IPS DF 19.7 (cell line): ENCODE results near the gene ATXN1L.
A peak's percentile ranks its signal among the peaks of the same experiment; 100 is the strongest.
"Not testable (repeated sequence)": the region's sequence is repeated elsewhere in the genome, so short reads cannot be mapped to it uniquely, and the experiment has no call there.

Experiments
- DNase-seq: peaks from one replicate; pipeline ENCODE4 v3.0.0-alpha.2; 2013; ENCODE audit warnings: low read depth, low spot score

Gene ATXN1L

GRCh38 chr16:71893888-71894228 lies 48.1 kb downstream of the ATXN1L start:
- no peak for DNase-seq

- peak; percentile 45 for DNase-seq
These were observed 48.6 kb downstream of the ATXN1L start for GRCh38 chr16:71894229-71894920.

GRCh38 chr16:71894921-71895678 lies 49.3 kb downstream of the ATXN1L start, which contains the start of gene IST1:
Gene IST1 (plus strand): TSS chr16:71895531. CDS start chr16:71915641, 20,110 bp downstream.
- DNase-seq: peak; percentile 88

- no peak for DNase-seq
These were observed 50.0 kb downstream of the ATXN1L start for GRCh38 chr16:71895679-71896365.

GRCh38 chr16:71896764-71897368 lies 51.1 kb downstream of the ATXN1L start:
- DNase-seq: no peak

- no peak for DNase-seq
These were observed 53.4 kb downstream of the ATXN1L start for GRCh38 chr16:71899171-71899570.

- no peak for DNase-seq
These were observed 57.0 kb downstream of the ATXN1L start for GRCh38 chr16:71902656-71903365.

- DNase-seq: no peak
These were observed 57.8 kb downstream of the ATXN1L start for GRCh38 chr16:71903608-71904007.

- no peak for DNase-seq
These were observed 58.5 kb downstream of the ATXN1L start for GRCh38 chr16:71904239-71904638.

- DNase-seq: not testable (repeated sequence)
These were observed 60.0 kb downstream of the ATXN1L start for GRCh38 chr16:71905765-71906164.
